T follicular helper cell (primary cell): ENCODE data around the gene MAF.

Experiments used
- DNase-seq: peaks from one replicate; pipeline ENCODE4 v3.0.0-alpha.2; 2020; ENCODE audit warnings: low read depth
- total RNA-seq, 2 experiments: gene quantifications; one replicate each; lab custom pipeline; 2026; lab: John Stamatoyannopoulos, UW

Gene MAF
- 236 to 283 reads per million in 2 experiments for total RNA-seq

GRCh38 chr16:79600638-79601091 lies at the start of gene MAF:
MAF (minus strand) TSS chr16:79600737; CDS start chr16:79599902, 835 bp downstream.
- DNase-seq: peak; percentile 93

GRCh38 chr16:79648826-79649225 lies 48.3 kb upstream of the MAF start:
- DNase-seq: no peak

- DNase-seq: no peak
These were observed 47.0 kb upstream of the MAF start for GRCh38 chr16:79647586-79647985.

GRCh38 chr16:79645701-79646100 lies 45.2 kb upstream of the MAF start:
- no peak for DNase-seq

GRCh38 chr16:79644971-79645667 lies 44.6 kb upstream of the MAF start:
- no peak for DNase-seq

GRCh38 chr16:79642652-79643051 lies 42.1 kb upstream of the MAF start:
- no peak for DNase-seq

GRCh38 chr16:79640513-79641360 lies 40.2 kb upstream of the MAF start:
- no peak for DNase-seq

- no peak for DNase-seq
These were observed 39.2 kb upstream of the MAF start for GRCh38 chr16:79639576-79640311.

GRCh38 chr16:79638386-79638785 lies 37.8 kb upstream of the MAF start:
- no peak for DNase-seq

GRCh38 chr16:79635488-79635887 lies 35.0 kb upstream of the MAF start:
- no peak for DNase-seq

GRCh38 chr16:79634298-79634697 lies 33.8 kb upstream of the MAF start:
- no peak for DNase-seq

GRCh38 chr16:79632289-79632688 lies 31.8 kb upstream of the MAF start:
- DNase-seq: no peak

- DNase-seq: no peak
These were observed 28.5 kb upstream of the MAF start for GRCh38 chr16:79628988-79629387.

- DNase-seq: no peak
These were observed 28.0 kb upstream of the MAF start for GRCh38 chr16:79628501-79628975.

- DNase-seq: no peak
These were observed 26.6 kb upstream of the MAF start for GRCh38 chr16:79627092-79627491.

- DNase-seq: no peak
These were observed 25.2 kb upstream of the MAF start for GRCh38 chr16:79625738-79626137.

GRCh38 chr16:79623824-79624223 lies 23.3 kb upstream of the MAF start:
- no peak for DNase-seq

- DNase-seq: no peak
These were observed 22.5 kb upstream of the MAF start for GRCh38 chr16:79623062-79623461.

GRCh38 chr16:79621027-79621426 lies 20.5 kb upstream of the MAF start:
- no peak for DNase-seq

GRCh38 chr16:79618692-79619050 lies 18.1 kb upstream of the MAF start:
- DNase-seq: no peak

GRCh38 chr16:79618041-79618691 lies 17.6 kb upstream of the MAF start:
- no peak for DNase-seq

- DNase-seq: no peak
These were observed 12.5 kb upstream of the MAF start for GRCh38 chr16:79613009-79613408.
